H1 (cell line): ENCODE measurements around the gene ATP2C1. TPM values are rescaled to one million over a fixed set of nuclear protein-coding genes. Genes with fewer than 3 reads are reported as not detected.

Experiments used
- CTCF ChIA-PET: fragments of 300-600 bp; sonication (Branson Sonifier 250); formaldehyde crosslinking; loops from one replicate; lab custom pipeline; 2021; ENCODE audit not compliant: partially characterized antibody; lab: Charles Lee
- POLR2A ChIA-PET: fragments of 300-600 bp; sonication (Branson Sonifier 250); formaldehyde crosslinking; loops from one replicate; lab custom pipeline; 2021; ENCODE audit warnings: inconsistent platforms; ENCODE audit not compliant: partially characterized antibody; lab: Charles Lee
- DNase-seq, 2 experiments: peaks; one replicate each; pipeline versions ENCODE4 v3.0.0 to v3.0.0-alpha.2; 2010 to 2022; ENCODE audit warnings: low spot score in 2 of 2, low read depth in 1 of 2, mixed read lengths in 1 of 2
- FAIRE-seq: peaks from 2 replicates; lab custom pipeline; 2011; peaks lifted over from hg19 to GRCh38; lab: Jason Lieb, UNC
- H2AFZ ChIP-seq: 2 replicates; pipeline ENCODE4 v1.8.1; 2012; ENCODE audit warnings: low read length, inconsistent platforms
- H2AK5ac ChIP-seq: 2 replicates; pipeline ENCODE4 v1.6.1; 2013; ENCODE audit warnings: low read depth, low read length
- H2BK120ac ChIP-seq: replicated peaks from 2 replicates; pipeline ENCODE3; 2013; ENCODE audit warnings: low read depth, low read length, inconsistent platforms
- H2BK12ac ChIP-seq: 2 replicates; pipeline ENCODE4 v1.6.1; 2013; ENCODE audit warnings: low read depth, low read length
- H2BK15ac ChIP-seq: 2 replicates; pipeline ENCODE4 v1.6.1; 2013; ENCODE audit warnings: low read length
- H2BK20ac ChIP-seq: 2 replicates; pipeline ENCODE4 v1.6.1; 2013; ENCODE audit warnings: low read length
- H2BK5ac ChIP-seq: 2 replicates; pipeline ENCODE4 v1.6.1; 2013; ENCODE audit warnings: low read depth, low read length
- H3K14ac ChIP-seq: 2 replicates; pipeline ENCODE4 v1.6.1; 2013; ENCODE audit warnings: inconsistent platforms; ENCODE audit not compliant: insufficient read length
- H3K18ac ChIP-seq: 2 replicates; pipeline ENCODE4 v1.6.1; 2013; ENCODE audit warnings: low read length; ENCODE audit errors: extremely low read depth
- H3K23ac ChIP-seq: 2 replicates; pipeline ENCODE4 v1.6.1; 2013; ENCODE audit warnings: inconsistent platforms; ENCODE audit not compliant: insufficient read length
- H3K23me2 ChIP-seq: 2 replicates; pipeline ENCODE4 v1.6.1; 2013; ENCODE audit warnings: low read depth, low read length
- H3K27ac ChIP-seq: 2 replicates; pipeline ENCODE4 v1.6.1; 2011; ENCODE audit warnings: low read depth, low read length, inconsistent platforms
- H3K27me3 ChIP-seq, 4 experiments: replicated peaks in 1 of 4; 1 replicate in 1 of 4; 2 replicates in 3 of 4; pipeline versions ENCODE4 v1.6.1 to v1.8.1; 2011 to 2013; ENCODE audit warnings: low read length in 3 of 4, mild to moderate bottlenecking in 3 of 4, inconsistent platforms in 2 of 4, mixed read lengths in 2 of 4, moderate library complexity in 1 of 4; ENCODE audit not compliant: control insufficient read depth in 3 of 4, insufficient read depth in 3 of 4; ENCODE audit errors: extremely low read depth in 1 of 4
- H3K36me3 ChIP-seq, 4 experiments: 2 replicates each; pipeline versions ENCODE4 v1.6.1 to v1.8.1; 2011 to 2013; ENCODE audit warnings: mild to moderate bottlenecking in 4 of 4, low read length in 3 of 4, moderate library complexity in 2 of 4, control low read depth in 1 of 4, inconsistent platforms in 1 of 4; ENCODE audit not compliant: insufficient read depth in 4 of 4, control insufficient read depth in 2 of 4
- H3K4ac ChIP-seq: replicated peaks from 2 replicates; pipeline ENCODE3; 2013; ENCODE audit warnings: low read length, low read depth, mixed read lengths, inconsistent platforms; ENCODE audit not compliant: insufficient read length
- H3K4me1 ChIP-seq, 4 experiments: replicated peaks in 1 of 4; 1 replicate in 1 of 4; 2 replicates in 3 of 4; pipeline versions ENCODE4 v1.6.1 to v1.8.1; 2011 to 2013; ENCODE audit warnings: low read length in 3 of 4, inconsistent platforms in 2 of 4, mixed read lengths in 1 of 4; ENCODE audit not compliant: insufficient read depth in 4 of 4, control insufficient read depth in 3 of 4
- H3K4me2 ChIP-seq, 2 experiments: 2 replicates each; pipeline versions ENCODE4 v1.6.1 to v1.8.1; 2011 to 2013; ENCODE audit warnings: low read depth in 2 of 2, low read length in 2 of 2, control low read depth in 1 of 2, inconsistent platforms in 1 of 2, mild to moderate bottlenecking in 1 of 2; ENCODE audit not compliant: insufficient read depth in 1 of 2
- H3K4me3 ChIP-seq, 4 experiments: fragments of 200-600, 300-600 bp in 1 of 4; sonication (generic), shearing (Covaris generic), sonication (Bioruptor Twin) in 1 of 4; 2 replicates each; pipeline versions ENCODE4 v1.5.1 to v1.8.1; 2011 to 2016; ENCODE audit warnings: low read length in 4 of 4, low read depth in 3 of 4, control low read depth in 2 of 4, inconsistent platforms in 2 of 4, mild to moderate bottlenecking in 2 of 4, mixed read lengths in 1 of 4, moderate library complexity in 1 of 4; ENCODE audit not compliant: insufficient read depth in 2 of 4; ENCODE audit errors: extremely low read depth in 1 of 4
- H3K56ac ChIP-seq: replicated peaks from 2 replicates; pipeline ENCODE3; 2013; ENCODE audit warnings: low read depth, mild to moderate bottlenecking, mixed read lengths, low read length, inconsistent platforms; ENCODE audit not compliant: insufficient read length
- H3K79me1 ChIP-seq: 2 replicates; pipeline ENCODE4 v1.6.1; 2013; ENCODE audit warnings: low read depth, low read length, control low read depth
- H3K79me2 ChIP-seq, 2 experiments: 2 replicates each; pipeline versions ENCODE4 v1.6.1 to v1.8.1; 2012 to 2013; ENCODE audit warnings: low read length in 2 of 2, mild to moderate bottlenecking in 2 of 2, inconsistent platforms in 1 of 2; ENCODE audit not compliant: insufficient read depth in 2 of 2, control insufficient read depth in 1 of 2
- H3K9ac ChIP-seq, 4 experiments: replicated peaks in 1 of 4; 1 replicate in 1 of 4; 2 replicates in 3 of 4; pipeline versions ENCODE4 v1.6.1 to v1.8.1; 2011 to 2013; ENCODE audit warnings: low read depth in 3 of 4, low read length in 3 of 4, control low read depth in 2 of 4, mild to moderate bottlenecking in 2 of 4, moderate library complexity in 2 of 4, inconsistent platforms in 1 of 4; ENCODE audit errors: extremely low read depth in 1 of 4
- H3K9me3 ChIP-seq, 2 experiments: 2 replicates each; pipeline versions ENCODE4 v1.6.1 to v1.8.1; 2012 to 2013; ENCODE audit warnings: mild to moderate bottlenecking in 2 of 2, moderate library complexity in 2 of 2, control low read depth in 1 of 2, inconsistent platforms in 1 of 2, low read depth in 1 of 2, low read length in 1 of 2, mixed read lengths in 1 of 2; ENCODE audit not compliant: insufficient read depth in 2 of 2
- H4K20me1 ChIP-seq, 2 experiments: replicated peaks in 1 of 2; 2 replicates each; pipeline versions ENCODE3 to v1.8.1; 2011 to 2013; ENCODE audit warnings: inconsistent platforms in 2 of 2, low read length in 2 of 2, mild to moderate bottlenecking in 1 of 2; ENCODE audit not compliant: insufficient read depth in 2 of 2, control insufficient read depth in 1 of 2
- H4K5ac ChIP-seq: 2 replicates; pipeline ENCODE4 v1.6.1; 2013; ENCODE audit warnings: low read length, low read depth, mixed read lengths, inconsistent platforms; ENCODE audit not compliant: insufficient read length
- H4K8ac ChIP-seq: 2 replicates; pipeline ENCODE4 v1.8.0; 2013; ENCODE audit warnings: mild to moderate bottlenecking, moderate library complexity, low read length, inconsistent platforms; ENCODE audit not compliant: insufficient read depth; ENCODE audit errors: extremely low read depth
- H4K91ac ChIP-seq: replicated peaks from 2 replicates; pipeline ENCODE3; 2013; ENCODE audit warnings: low read length, mixed read lengths, inconsistent platforms; ENCODE audit not compliant: insufficient read length
- TAF1 ChIP-seq: IDR thresholded peaks from 2 replicates; pipeline ENCODE4 v1.6.1; 2011; ENCODE audit warnings: mild to moderate bottlenecking, low read depth, low read length
- WGBS, 2 experiments: shearing (Covaris generic) in 1 of 2; methylation state at CpG; one replicate each; pipeline versions ENCODE4 v1.1.6 to v1.1.7; 2013 to 2015; ENCODE audit warnings: low lambda C conversion rate in 2 of 2, mixed read lengths in 2 of 2, inconsistent platforms in 1 of 2, low coverage in 1 of 2, missing lambda C conversion rate in 1 of 2; ENCODE audit not compliant: insufficient replicate concordance in 2 of 2, insufficient coverage in 1 of 2, insufficient read length in 1 of 2; ENCODE audit errors: extremely low coverage in 1 of 2, missing lambda C conversion rate in 1 of 2; 5-methylcytosine and 5-hydroxymethylcytosine counted together
- polyA plus RNA-seq, 7 experiments: library from polyadenylated mRNA; depleted of rRNA in 3 of 7; stranded (reverse) in 5 of 7; unstranded in 2 of 7; fragments of >200 nt in 5 of 7; fragments of 200-250 nt in 2 of 7; gene quantifications; 1 replicate in 5 of 7; 2 replicates in 1 of 7; 4 replicates in 1 of 7; pipeline versions ENCODE4 v1.2.1 to v1.2.3, GENCODE V29; 2011 to 2013; ENCODE audit warnings: missing spikeins in 2 of 7, mixed read lengths in 2 of 7
- total RNA-seq: library from RNA; stranded (reverse); fragmentation: NEBNext Ultra II Directional; extraction: Animal tissue kit (Norgen Biotek cat#: 25700); gene quantifications from 2 replicates; pipeline ENCODE4 v1.2.1, GENCODE V29; 2021

Gene ATP2C1
- total and polyA plus RNA-seq, 2 of the 8 experiments (the other 6 are each of a cell fraction or from before 2014, with no cell fraction given): 50.7 to 68.5 TPM

DNA sequence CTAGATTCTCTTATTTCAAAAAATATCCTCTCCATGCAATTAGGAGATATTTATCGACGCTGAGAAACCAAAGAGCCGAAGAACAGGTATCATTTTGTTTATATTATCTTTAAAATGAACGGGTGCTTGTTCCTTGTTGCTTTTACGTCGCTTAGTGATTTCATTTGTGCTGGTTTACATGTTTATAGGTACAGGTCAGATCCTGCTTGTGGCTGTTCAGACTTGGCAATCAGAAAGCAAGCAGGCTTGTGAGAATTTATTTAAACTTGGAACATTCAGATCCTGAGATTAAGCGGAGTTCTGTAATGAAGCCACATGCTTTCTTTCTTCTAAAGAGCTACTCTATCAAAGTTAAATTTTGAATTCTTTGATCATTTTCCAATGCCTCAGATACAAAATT lies 43.0 kb upstream of the ATP2C1 start:
- no peak for FAIRE-seq

More for the DNA sequence above, 43.0 kb upstream of the ATP2C1 start:
- H3K4me1 ChIP-seq: peaks cover 2 to 13% (median 7%) of the 10 kb centered on the region in 4 experiments
- H3K27ac ChIP-seq: no peak overlapping the region
- H3K18ac ChIP-seq: no peak overlapping the region
- ChIA-PET POLR2A (no interaction called here), CTCF (interaction anchor here (1.7 kb wide), 1 partner anchor 12 kb away, joined by 8 read pairs; no protein-coding TSS in a partner anchor)
- TF ChIP-seq TAF1: no peak
- no peaks in the 10 kb centered on the region for H3K27me3 ChIP-seq
- no peaks in the 10 kb centered on the region for H3K79me1 ChIP-seq
- H4K8ac ChIP-seq: no peak overlapping the region
- H4K91ac ChIP-seq: no peak overlapping the region
- no peak overlapping the region for H2BK20ac ChIP-seq
- no peak overlapping the region for H3K56ac ChIP-seq
- no peaks in the 10 kb centered on the region for H4K20me1 ChIP-seq
- H2BK5ac ChIP-seq: no peak overlapping the region
- H2BK12ac ChIP-seq: no peak overlapping the region
- H2BK15ac ChIP-seq: no peak overlapping the region
- H3K36me3 ChIP-seq: no peaks in the 10 kb centered on the region
- no peak overlapping the region for H3K4me3 ChIP-seq
- no peak overlapping the region for H3K4ac ChIP-seq
- H3K79me2 ChIP-seq: no peaks in the 10 kb centered on the region
- H2AK5ac ChIP-seq: no peak overlapping the region
- H3K23me2 ChIP-seq: no peaks in the 10 kb centered on the region
- H3K9ac ChIP-seq: no peak overlapping the region
- H3K23ac ChIP-seq: no peak overlapping the region
- H3K9me3 ChIP-seq: no peaks in the 10 kb centered on the region
- H4K5ac ChIP-seq: no peak overlapping the region
- no peak overlapping the region for H2BK120ac ChIP-seq
- DNase-seq: no peak
- H3K4me2 ChIP-seq: no peak overlapping the region
- H2AFZ ChIP-seq: peak overlapping the region; percentile 95
- 90% methylated on average over 7 of the region's 7 CpGs; no CpG with 5 or more reads in 1 of the 2 experiments for WGBS, 2 experiments
- no peak overlapping the region for H3K14ac ChIP-seq
